Hematopoietic multipotent progenitor cell treated with erythropoietin and hydrocortisone succinate and interleukin-3 and kit ligand, for 4 days (in vitro differentiated cells): ENCODE data around the gene ATXN7.
A peak's percentile ranks its signal among the peaks of the same experiment; 100 is the strongest.

Source experiments
- DNase-seq: peaks from one replicate; pipeline ENCODE4 v3.0.0-alpha.2; 2015

ATXN7 gene

GRCh38 chr3:63940389-63940757, 76.7 kb downstream of the ATXN7 start:
- peak; percentile 38 for DNase-seq

- DNase-seq: no peak
These were observed 78.9 kb downstream of the ATXN7 start for GRCh38 chr3:63942528-63942927.

GRCh38 chr3:63943678-63944077, 80.0 kb downstream of the ATXN7 start:
- no peak for DNase-seq

- no peak for DNase-seq
These were observed 82.0 kb downstream of the ATXN7 start for GRCh38 chr3:63945558-63946096.

GRCh38 chr3:63946753-63947152, 83.1 kb downstream of the ATXN7 start:
- DNase-seq: no peak

- DNase-seq: no peak
These were observed 83.9 kb downstream of the ATXN7 start for GRCh38 chr3:63947594-63947993.

- DNase-seq: no peak
These were observed 85.3 kb downstream of the ATXN7 start for GRCh38 chr3:63949005-63949404.

GRCh38 chr3:63950698-63951097, 87.0 kb downstream of the ATXN7 start:
- no peak for DNase-seq

GRCh38 chr3:63951492-63952247, 88.0 kb downstream of the ATXN7 start:
- DNase-seq: no peak

- peak; percentile 48 for DNase-seq
These were observed 88.6 kb downstream of the ATXN7 start for GRCh38 chr3:63952248-63952594.

- DNase-seq: no peak
These were observed 90.5 kb downstream of the ATXN7 start for GRCh38 chr3:63954182-63954581.

GRCh38 chr3:63955036-63955650, 91.5 kb downstream of the ATXN7 start:
- DNase-seq: no peak

- no peak for DNase-seq
These were observed 92.3 kb downstream of the ATXN7 start for GRCh38 chr3:63955830-63956545.

- DNase-seq: no peak
These were observed 95.5 kb downstream of the ATXN7 start for GRCh38 chr3:63959146-63959545.

GRCh38 chr3:63960048-63960711, 96.5 kb downstream of the ATXN7 start:
- peak; percentile 66 for DNase-seq

GRCh38 chr3:63961891-63962290, 98.2 kb downstream of the ATXN7 start:
- peak; percentile 72 for DNase-seq

- DNase-seq: no peak
These were observed 99.8 kb downstream of the ATXN7 start for GRCh38 chr3:63963496-63963895.

GRCh38 chr3:63964681-63965485, 101.2 kb downstream of the ATXN7 start:
- peak; percentile 33 for DNase-seq

- no peak for DNase-seq
These were observed 102.3 kb downstream of the ATXN7 start for GRCh38 chr3:63966007-63966406.

GRCh38 chr3:63966871-63967270, 103.2 kb downstream of the ATXN7 start:
- no peak for DNase-seq

- DNase-seq: peak; percentile 94
These were observed 104.3 kb downstream of the ATXN7 start for GRCh38 chr3:63967675-63968611.
